Smooth muscle cell (in vitro differentiated cells): Measurements from ENCODE around the gene SPATA31C2. TPM values are rescaled to one million over a fixed set of nuclear protein-coding genes. Genes with fewer than 3 reads are reported as not detected.

Experiments
- DNase-seq: peaks from one replicate; lab custom pipeline; 2025; ENCODE audit not compliant: unreplicated experiment; lab: John Stamatoyannopoulos, UW
- H2AFZ ChIP-seq: fragments of 200-600 bp; sonication (generic); 2 replicates; pipeline ENCODE4 v1.6.0; 2016; ENCODE audit warnings: antibody characterized with exemption, low read depth, mild to moderate bottlenecking
- H3F3A ChIP-seq: fragments of 200-600 bp; sonication (generic); 2 replicates; pipeline ENCODE4 v1.6.0; 2017; ENCODE audit warnings: antibody characterized with exemption, low read depth
- H3K27ac ChIP-seq: fragments of 200-600 bp; sonication (generic); 2 replicates; pipeline ENCODE4 v1.5.1; 2016; ENCODE audit warnings: low read depth, mild to moderate bottlenecking
- H3K27me3 ChIP-seq: fragments of 200-600 bp; sonication (generic); 2 replicates; pipeline ENCODE4 v1.6.1; 2016; ENCODE audit warnings: low read depth, mild to moderate bottlenecking
- H3K36me3 ChIP-seq: fragments of 200-600 bp; sonication (generic); 2 replicates; pipeline ENCODE4 v1.5.1; 2016; ENCODE audit warnings: low read depth
- H3K4me1 ChIP-seq: fragments of 200-600 bp; sonication (generic); 2 replicates; pipeline ENCODE4 v1.5.1; 2016; ENCODE audit warnings: low read depth
- H3K4me2 ChIP-seq: fragments of 200-600 bp; sonication (generic); 2 replicates; pipeline ENCODE4 v1.6.0; 2016; ENCODE audit warnings: mild to moderate bottlenecking
- H3K4me3 ChIP-seq: fragments of 200-600 bp; sonication (generic); 2 replicates; pipeline ENCODE4 v1.5.1; 2016; ENCODE audit warnings: mild to moderate bottlenecking
- H3K79me2 ChIP-seq: fragments of 200-600 bp; sonication (generic); 2 replicates; pipeline ENCODE4 v1.6.0; 2016; ENCODE audit warnings: low read depth, mild to moderate bottlenecking
- H3K9ac ChIP-seq: fragments of 200-600 bp; sonication (generic); 2 replicates; pipeline ENCODE4 v1.6.0; 2016; ENCODE audit warnings: low read depth
- H3K9me3 ChIP-seq: fragments of 200-600 bp; sonication (generic); replicated peaks from 2 replicates; pipeline ENCODE4 v1.5.1; 2016; ENCODE audit warnings: low read depth
- H4K20me1 ChIP-seq: fragments of 200-600 bp; sonication (generic); 2 replicates; pipeline ENCODE4 v1.6.0; 2016; ENCODE audit warnings: low read depth
- WGBS: methylation state at CpG from one replicate; pipeline ENCODE4 v1.1.7; 2016; ENCODE audit warnings: low lambda C conversion rate; 5-methylcytosine and 5-hydroxymethylcytosine counted together
- polyA plus RNA-seq: library from polyadenylated mRNA; unstranded; fragments of >200 nt; fragmentation: Nextera tagmentation; extraction: Ambion mirVana; gene quantifications from 2 replicates; pipeline ENCODE4 v1.2.1, GENCODE V29; 2016
- total RNA-seq: library from RNA; depleted of rRNA; stranded (reverse); fragments of >200 nt; gene quantifications from 2 replicates; pipeline ENCODE4 v1.2.3, GENCODE V29; 2014
- TF ChIP-seq, protein P1 (sequence below): fragments of 200-600 bp; sonication (generic); IDR thresholded peaks from 2 replicates; pipeline ENCODE4 v1.5.1; 2017; ENCODE audit warnings: borderline replicate concordance, mild to moderate bottlenecking, antibody characterized with exemption; ENCODE audit not compliant: insufficient read depth, poor library complexity, severe bottlenecking

The SPATA31C2 gene
- total and polyA plus RNA-seq, 2 experiments from 2014 or later, result 1.2 TPM; not detected in 1

DNA sequence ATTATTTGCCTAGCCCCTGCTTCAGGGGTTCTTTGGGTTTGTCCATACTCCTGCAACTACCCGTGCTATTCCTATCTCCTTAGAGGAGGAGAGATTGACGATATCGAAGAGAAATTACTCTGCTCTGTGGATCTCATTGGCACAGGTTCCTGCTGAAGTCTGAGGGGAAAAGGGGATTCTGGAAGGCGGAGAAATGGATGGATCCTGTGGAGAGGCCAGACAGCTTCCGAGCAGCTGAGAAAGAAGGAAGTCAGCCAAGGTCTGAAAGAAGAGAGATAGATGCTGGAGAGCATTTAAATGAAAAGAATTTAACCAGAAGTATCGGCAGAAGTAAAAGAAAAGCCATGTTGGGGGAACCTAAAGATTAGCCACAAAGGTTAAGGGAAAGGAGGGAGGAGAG is 40.4 kb upstream of the SPATA31C2 start:
- Histone ChIP-seq H3K4me1 (no peaks in the 10 kb centered on the region), H3K9me3 (no peaks in the 10 kb centered on the region), H3K79me2 (no peaks in the 10 kb centered on the region), H3K4me3 (no peak overlapping the region), H3K9ac (no peak overlapping the region), H4K20me1 (no peaks in the 10 kb centered on the region), H3K27me3 (no peaks in the 10 kb centered on the region), H3K36me3 (no peaks in the 10 kb centered on the region), H2AFZ (no peak overlapping the region), H3K27ac (no peak overlapping the region), H3F3A (no peaks in the 10 kb centered on the region), H3K4me2 (no peak overlapping the region)
- TF ChIP-seq, protein P1, sequence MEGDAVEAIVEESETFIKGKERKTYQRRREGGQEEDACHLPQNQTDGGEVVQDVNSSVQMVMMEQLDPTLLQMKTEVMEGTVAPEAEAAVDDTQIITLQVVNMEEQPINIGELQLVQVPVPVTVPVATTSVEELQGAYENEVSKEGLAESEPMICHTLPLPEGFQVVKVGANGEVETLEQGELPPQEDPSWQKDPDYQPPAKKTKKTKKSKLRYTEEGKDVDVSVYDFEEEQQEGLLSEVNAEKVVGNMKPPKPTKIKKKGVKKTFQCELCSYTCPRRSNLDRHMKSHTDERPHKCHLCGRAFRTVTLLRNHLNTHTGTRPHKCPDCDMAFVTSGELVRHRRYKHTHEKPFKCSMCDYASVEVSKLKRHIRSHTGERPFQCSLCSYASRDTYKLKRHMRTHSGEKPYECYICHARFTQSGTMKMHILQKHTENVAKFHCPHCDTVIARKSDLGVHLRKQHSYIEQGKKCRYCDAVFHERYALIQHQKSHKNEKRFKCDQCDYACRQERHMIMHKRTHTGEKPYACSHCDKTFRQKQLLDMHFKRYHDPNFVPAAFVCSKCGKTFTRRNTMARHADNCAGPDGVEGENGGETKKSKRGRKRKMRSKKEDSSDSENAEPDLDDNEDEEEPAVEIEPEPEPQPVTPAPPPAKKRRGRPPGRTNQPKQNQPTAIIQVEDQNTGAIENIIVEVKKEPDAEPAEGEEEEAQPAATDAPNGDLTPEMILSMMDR, result no peak
- WGBS, result 95% methylated on average over 6 of the region's 6 CpGs
- DNase-seq, result no peak

GRCh38 chr9:88177371-88177770 is 39.1 kb upstream of the SPATA31C2 start:
- Histone ChIP-seq H3K9ac (no peak overlapping the region), H3K36me3 (no peaks in the 10 kb centered on the region), H3K4me2 (no peak overlapping the region), H3K4me3 (no peak overlapping the region), H2AFZ (no peak overlapping the region), H3K9me3 (no peaks in the 10 kb centered on the region), H4K20me1 (no peaks in the 10 kb centered on the region), H3K79me2 (no peaks in the 10 kb centered on the region), H3F3A (no peaks in the 10 kb centered on the region), H3K4me1 (no peaks in the 10 kb centered on the region), H3K27me3 (no peaks in the 10 kb centered on the region), H3K27ac (no peak overlapping the region)
- WGBS, result 89% methylated on average over 3 of the region's 3 CpGs
- TF ChIP-seq, protein P1, result no peak
- DNase-seq, result no peak

DNA sequence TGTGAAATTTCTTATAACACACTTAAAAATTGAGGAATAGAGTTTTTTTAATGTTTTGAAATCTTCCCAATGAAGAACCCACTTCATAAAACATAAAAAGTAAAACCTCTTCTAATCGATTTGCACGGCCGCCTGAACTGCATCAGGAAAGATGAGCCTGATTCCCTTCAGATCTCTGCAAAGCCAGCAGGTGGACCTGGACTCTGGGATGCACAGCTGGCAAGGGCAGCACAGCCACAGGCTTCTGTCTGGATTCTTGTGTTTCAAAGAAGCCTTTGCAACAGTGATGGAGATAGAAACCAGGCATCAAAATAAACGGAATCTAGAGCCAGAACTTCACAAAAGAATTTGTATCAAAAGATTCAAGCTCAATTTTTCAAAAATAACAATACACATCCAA is 36.0 kb upstream of the SPATA31C2 start:
- H3K9me3 ChIP-seq, result no peaks in the 10 kb centered on the region
- no peaks in the 10 kb centered on the region for H3K36me3 ChIP-seq
- WGBS, result 70% methylated on average over 4 of the region's 4 CpGs

More for the DNA sequence above, 36.0 kb upstream of the SPATA31C2 start:
- no peaks in the 10 kb centered on the region for H3K4me1 ChIP-seq
- H3F3A ChIP-seq, result no peaks in the 10 kb centered on the region
- TF ChIP-seq, protein P1, result no peak
- no peaks in the 10 kb centered on the region for H3K27me3 ChIP-seq
- H3K4me3 ChIP-seq, result no peak overlapping the region
- DNase-seq, result no peak
- H3K27ac ChIP-seq, result no peak overlapping the region
- no peaks in the 10 kb centered on the region for H4K20me1 ChIP-seq
- no peak overlapping the region for H2AFZ ChIP-seq
- no peak overlapping the region for H3K9ac ChIP-seq
- H3K79me2 ChIP-seq, result no peaks in the 10 kb centered on the region
- H3K4me2 ChIP-seq, result no peak overlapping the region
